EL (cell line): ENCODE measurements around the gene ATRX.
"Not testable (repeated sequence)": the region's sequence is repeated elsewhere in the genome, so short reads cannot be mapped to it uniquely, and the experiment has no call there.

Source experiments
- DNase-seq: peaks from one replicate; pipeline ENCODE4 v3.0.0-alpha.2; 2016

ATRX gene

DNA sequence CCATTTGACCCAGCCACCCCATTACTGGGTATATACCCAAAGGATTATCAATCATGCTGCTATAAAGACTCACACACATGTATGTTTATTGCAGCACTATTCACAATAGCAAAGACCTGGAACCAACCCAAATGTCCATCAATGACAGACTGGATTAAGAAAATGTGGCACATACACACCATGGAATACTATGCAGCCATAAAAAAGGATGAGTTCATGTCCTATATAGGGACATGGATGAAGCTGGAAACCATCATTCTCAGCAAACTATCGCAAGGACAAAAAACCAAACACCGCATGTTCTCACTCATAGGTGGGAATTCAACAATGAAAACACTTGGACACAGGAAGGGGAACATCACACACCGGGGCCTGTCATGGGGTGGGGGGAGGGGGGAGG is 59.9 kb downstream of the ATRX start:
- not testable (repeated sequence) for DNase-seq

DNA sequence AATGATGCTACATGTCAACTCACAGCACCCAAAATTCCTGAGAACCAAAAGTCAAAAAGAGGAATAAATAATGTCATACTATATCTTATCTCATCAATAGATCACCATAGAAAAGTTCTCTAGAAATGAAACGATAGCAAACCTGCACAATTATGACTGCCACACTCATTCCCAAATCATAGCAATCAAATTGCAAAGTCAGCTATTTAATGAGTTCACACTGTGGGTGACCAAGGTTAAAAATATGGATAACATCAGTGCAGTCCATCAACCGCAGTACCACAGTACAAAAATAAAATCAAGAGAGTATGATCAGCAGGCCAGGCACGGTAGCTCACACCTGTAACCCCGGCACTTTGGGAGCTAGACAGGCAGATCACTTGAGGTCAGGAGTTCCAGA is 62.3 kb downstream of the ATRX start:
- DNase-seq, result no peak

DNA sequence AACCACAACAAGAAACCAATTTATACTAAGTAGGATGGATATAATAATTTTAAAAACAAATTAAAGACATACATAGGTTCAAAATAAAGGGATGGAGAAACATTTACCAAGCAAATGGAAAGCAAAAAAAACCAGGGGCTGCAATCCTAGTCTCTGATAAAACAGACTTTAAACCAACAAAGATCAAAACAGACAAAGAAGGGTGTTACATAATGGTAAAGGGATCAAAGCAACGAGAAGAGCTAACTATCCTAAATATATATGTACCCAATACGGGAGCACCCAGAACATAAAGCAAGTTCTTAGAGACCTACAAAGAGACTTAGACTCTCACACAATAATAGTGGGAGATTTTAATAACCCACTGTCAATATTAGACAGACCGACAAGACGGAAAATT is 66.6 kb downstream of the ATRX start:
- DNase-seq, result no peak

GRCh38 chrX:77704881-77705280 is 81.1 kb downstream of the ATRX start:
- no peak for DNase-seq

GRCh38 chrX:77698242-77698641 is 87.8 kb downstream of the ATRX start:
- no peak for DNase-seq

DNA sequence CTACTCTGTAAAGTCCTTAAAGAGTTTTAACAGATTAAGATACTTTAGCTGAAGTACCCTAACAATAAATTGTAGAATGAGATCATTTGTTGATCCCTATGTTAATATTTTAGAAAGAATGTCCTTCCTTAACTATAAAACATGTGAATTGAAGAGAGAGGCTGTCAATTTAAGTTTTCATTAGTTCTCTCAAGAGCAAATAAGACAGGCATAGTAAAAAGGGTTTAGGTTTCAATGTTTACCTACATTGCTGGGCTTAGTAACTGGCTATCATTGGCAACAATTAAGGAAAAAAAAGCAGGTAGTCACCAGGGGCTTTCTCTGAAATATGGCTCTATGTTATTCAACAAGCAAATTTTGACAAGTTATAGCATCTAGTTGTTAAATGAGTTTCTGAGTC is 91.5 kb downstream of the ATRX start:
- no peak for DNase-seq

GRCh38 chrX:77693594-77693993 is 92.4 kb downstream of the ATRX start:
- no peak for DNase-seq

GRCh38 chrX:77691916-77692315 is 94.1 kb downstream of the ATRX start:
- DNase-seq, result no peak

DNA sequence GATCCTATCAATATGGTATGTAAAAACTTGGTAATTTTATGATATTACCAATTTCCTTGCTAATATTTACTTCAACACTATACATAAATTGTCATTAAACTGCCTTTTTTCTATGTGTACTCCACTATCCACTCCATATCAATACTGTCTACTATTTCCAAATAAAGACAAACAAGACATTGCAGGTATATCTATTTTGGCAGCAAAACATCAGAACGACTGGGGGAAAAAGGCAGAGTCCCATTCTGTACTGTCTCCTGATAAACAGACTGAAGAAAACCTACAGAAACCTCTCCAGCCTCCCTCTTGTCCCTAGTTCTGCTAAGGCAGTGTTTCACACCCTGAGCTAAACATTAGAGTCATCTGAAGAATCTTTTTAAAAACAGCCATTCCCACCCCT is 96.6 kb downstream of the ATRX start:
- no peak for DNase-seq

DNA sequence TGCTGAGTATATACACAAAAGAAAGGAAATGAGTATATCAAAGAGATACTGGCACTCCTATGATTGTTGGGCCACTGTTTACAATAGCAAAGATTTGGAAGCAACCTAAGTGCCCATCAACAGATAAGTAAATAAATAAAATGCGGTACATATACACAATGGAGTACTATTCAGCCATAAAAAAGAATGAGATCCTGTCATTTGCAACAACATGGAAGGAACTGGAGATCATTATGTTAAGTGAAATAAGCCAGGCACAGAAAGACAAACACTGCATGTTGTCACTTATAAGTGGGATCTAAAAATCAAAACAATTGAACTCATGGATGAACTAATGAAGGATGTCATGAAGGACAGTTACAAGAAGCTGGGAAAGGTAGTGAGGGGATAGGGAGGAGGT is 100.3 kb downstream of the ATRX start:
- DNase-seq, result not testable (repeated sequence)

DNA sequence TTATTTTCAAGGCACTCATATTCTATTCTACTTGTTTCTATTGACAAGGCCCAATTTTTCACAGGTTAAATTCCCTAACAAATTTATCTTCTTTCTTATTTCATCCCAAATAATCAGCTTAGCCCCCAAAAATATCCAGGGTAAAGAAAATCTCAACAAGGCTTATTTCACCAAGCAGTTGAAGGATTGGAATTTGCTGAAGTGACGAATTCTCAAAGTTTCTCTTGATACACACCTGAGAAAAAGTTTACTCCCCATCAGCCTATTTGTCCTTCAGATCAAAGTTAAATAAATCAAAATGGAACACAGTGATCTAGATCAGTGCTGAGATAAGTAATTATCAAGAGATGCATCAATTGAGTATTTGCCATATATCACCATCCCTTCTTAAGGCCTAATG is 106.9 kb downstream of the ATRX start:
- no peak for DNase-seq

- DNase-seq, result no peak
Observed at GRCh38 chrX:77675986-77676385, 110.0 kb downstream of the ATRX start.

DNA sequence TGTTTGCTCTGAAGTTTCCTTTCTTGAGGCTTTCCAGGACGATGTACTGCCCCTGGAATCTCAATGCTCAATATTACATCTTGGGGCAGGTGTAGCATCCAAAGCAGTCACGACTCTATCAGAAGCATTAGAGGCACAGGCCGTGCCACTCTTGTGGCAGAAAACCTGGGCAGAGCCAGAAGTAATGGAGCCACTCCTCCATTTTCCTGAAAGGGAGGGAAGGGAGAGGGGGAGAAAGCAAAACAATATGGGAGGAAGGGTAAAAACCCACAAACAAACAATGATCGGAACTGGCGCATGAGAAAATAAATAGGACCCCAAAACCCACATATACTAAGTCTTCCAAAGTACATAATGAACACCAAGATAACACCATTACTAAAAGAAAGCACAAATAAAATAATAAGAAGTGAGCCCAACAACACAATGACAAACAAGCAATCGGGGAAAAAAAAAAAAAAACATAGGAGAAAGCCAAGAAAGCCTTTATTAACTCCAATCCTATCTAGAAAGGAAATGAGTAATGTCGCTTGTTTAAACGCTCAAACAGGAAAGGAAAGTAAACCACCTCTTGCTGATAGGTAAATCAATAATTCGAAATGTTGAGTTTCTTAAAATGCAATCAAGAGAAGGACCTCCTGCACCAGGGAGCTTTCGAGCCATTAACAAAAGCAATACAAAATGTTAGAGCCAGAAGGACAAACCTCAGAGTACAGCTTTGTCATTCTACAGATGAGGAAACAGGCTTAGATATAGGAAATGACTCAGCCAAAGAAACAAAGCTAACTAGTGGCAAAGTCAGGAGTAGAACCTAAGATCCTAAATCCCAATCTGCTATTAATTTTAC is 117.4 kb downstream of the ATRX start:
- peak; percentile 41 for DNase-seq

GRCh38 chrX:77658886-77659285 is 127.1 kb downstream of the ATRX start:
- DNase-seq, result no peak

GRCh38 chrX:77652095-77652494 is 133.9 kb downstream of the ATRX start:
- no peak for DNase-seq

DNA sequence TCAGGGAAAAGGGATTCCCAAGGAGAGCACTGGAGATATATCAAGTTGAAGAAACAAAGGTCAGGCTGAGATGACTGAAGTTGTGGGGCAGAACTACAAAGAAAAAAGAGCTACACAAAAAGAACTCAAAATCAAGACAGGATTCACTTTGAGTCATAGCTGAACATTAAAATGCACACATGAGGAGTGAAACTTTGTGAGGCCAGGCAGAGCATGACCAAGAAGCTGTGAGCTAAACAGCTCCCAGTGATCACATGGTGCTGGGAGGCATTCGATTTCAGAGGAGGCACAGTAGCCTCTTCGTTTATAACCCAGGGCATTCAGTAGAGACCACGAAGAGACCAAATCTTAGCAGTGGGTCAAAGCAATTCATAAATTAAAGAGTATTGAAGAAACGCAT is 145.3 kb downstream of the ATRX start:
- DNase-seq, result no peak

- no peak for DNase-seq
Observed at GRCh38 chrX:77639820-77640219, 146.2 kb downstream of the ATRX start.

DNA sequence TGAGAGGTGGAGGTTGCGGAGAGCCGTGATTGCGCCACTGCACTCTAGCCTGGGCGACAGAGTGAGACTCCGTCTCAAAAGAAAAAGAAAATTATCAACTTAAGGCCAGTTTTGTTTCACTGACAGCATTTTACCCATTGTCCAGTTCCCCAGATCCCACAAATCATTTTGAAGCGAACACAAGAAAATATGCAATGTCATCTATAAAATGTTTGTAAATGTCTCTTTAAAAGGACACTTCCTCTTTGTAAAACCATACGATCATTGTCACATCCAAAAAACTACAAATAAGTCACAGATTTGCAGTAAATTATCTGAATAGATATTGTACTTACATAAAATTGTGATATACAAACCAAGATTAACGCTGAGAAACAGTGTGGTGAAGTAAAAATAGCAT is 147.6 kb downstream of the ATRX start:
- DNase-seq, result no peak

DNA sequence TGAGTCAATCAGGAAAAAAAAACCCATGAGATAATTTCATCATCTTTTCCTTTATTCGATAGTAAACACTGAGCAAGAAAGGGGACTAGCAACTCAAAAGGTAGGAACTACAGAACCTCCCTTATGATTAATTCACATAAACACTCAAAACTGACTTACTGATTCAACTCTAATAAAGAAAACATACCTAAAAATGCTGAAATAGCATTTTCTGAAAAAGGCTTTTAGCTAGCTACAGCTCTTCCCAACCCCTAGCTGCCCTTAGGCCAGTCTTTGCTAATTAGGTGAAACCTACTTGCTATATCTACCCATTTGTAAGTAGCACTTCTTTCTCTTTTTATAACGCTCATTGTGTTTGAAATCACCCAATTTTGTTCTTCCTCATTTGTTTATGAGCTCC is 150.6 kb downstream of the ATRX start:
- DNase-seq, result no peak

- peak; percentile 0 for DNase-seq
Observed at GRCh38 chrX:77628294-77629025, 157.6 kb downstream of the ATRX start.

GRCh38 chrX:77622672-77623071 is 163.3 kb downstream of the ATRX start:
- DNase-seq, result no peak

DNA sequence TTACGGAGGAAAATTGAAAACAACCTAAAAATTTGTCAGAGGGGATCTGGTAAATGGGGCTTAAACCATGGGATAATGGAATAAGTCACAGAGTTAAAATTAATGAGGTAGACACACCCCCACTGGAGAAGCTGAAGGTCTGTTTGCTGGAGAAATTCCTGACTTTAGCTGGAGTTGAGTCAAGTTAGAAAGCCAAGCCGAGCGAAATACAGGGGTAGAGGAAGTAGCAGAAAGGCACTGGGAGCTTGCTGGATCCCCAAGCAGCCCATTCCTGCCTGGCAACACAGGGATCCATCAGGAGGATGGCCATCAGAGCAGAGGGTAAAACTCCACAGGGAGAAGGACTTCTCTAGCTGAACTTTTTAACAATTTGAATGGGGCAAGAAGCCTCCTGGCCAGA is 163.8 kb downstream of the ATRX start:
- no peak for DNase-seq

- not testable (repeated sequence) for DNase-seq
Observed at GRCh38 chrX:77621453-77621852, 164.6 kb downstream of the ATRX start.

DNA sequence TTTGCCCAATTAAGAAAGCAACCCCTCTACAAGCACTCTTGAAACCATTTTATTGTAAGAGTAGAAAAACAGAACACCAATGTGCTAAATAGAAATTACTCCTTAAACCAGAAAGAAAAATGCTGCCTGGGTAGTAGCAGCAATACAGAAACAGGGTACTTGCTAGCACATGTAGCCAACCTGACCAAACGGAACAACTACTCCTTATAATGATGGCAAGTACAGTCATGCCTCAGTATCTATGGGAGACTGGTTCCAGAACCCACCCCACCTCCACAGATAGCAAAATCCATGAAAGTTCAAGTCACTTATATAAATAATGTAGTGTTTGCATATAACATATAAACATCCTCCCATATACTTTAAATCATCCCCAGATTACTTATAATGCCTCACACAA is 168.8 kb downstream of the ATRX start:
- DNase-seq, result no peak
